HCT116 (cell line): Measurements from ENCODE around the gene DDX10. TPM values are rescaled to one million over a fixed set of nuclear protein-coding genes. Genes with fewer than 3 reads are reported as not detected.

Experiments used
- ATAC-seq: fragments of 200-7000 bp; cut with Tn5 transposase; 2 replicates; pipeline ENCODE4 v1.9.1; 2020; ENCODE audit warnings: mild to moderate bottlenecking, moderate library complexity
- BruUV-seq: library from RNA; stranded (reverse); fragments of 400-500 nt; replicated peaks from 2 replicates; lab custom pipeline; 2021; lab: Mats Ljungman, UMichigan
- CTCF ChIA-PET: fragments of 300-600 bp; sonication (Branson Sonifier 250); formaldehyde crosslinking; loops from one replicate; lab custom pipeline; 2021; ENCODE audit warnings: antibody characterized with exemption; lab: Charles Lee
- POLR2A ChIA-PET: fragments of 300-600, 350-600 bp; sonication (Branson Sonifier 250); formaldehyde crosslinking; loops from one replicate; lab custom pipeline; 2021; ENCODE audit warnings: antibody characterized with exemption; lab: Charles Lee
- RAD21 ChIA-PET, 2 experiments: fragments of 300-600 bp; sonication (Branson Sonifier 250); formaldehyde crosslinking; loops; one replicate each; lab custom pipeline; 2023; ENCODE audit warnings: low total read pairs in 2 of 2; ENCODE audit not compliant: uncharacterized antibody in 2 of 2, unreplicated experiment in 2 of 2, low non-redundant PET in 1 of 2; lab: Charles Lee
- DNase-seq: peaks from one replicate; pipeline ENCODE4 v3.0.0-alpha.2; 2010; ENCODE audit warnings: low read depth, low spot score
- H2AFZ ChIP-seq: fragments of 200-600 bp; shearing (Covaris generic), sonication (generic); 2 replicates; pipeline ENCODE4 v1.6.1; 2017; ENCODE audit warnings: low read depth, mixed run types, mixed read lengths, antibody characterized with exemption, low read length; ENCODE audit not compliant: poor library complexity, severe bottlenecking
- H3K27ac ChIP-seq: 2 replicates; pipeline ENCODE4 v1.5.1; 2012; ENCODE audit warnings: low read depth, low read length
- H3K27me3 ChIP-seq: fragments of 200-600 bp; sonication (generic); 2 replicates; pipeline ENCODE4 v1.6.1; 2016; ENCODE audit warnings: mixed run types, low read length, mixed read lengths; ENCODE audit not compliant: insufficient read depth
- H3K36me3 ChIP-seq, 2 experiments: fragments of 200-500 bp in 1 of 2; fragments of 200-600 bp in 1 of 2; sonication (Bioruptor generic) in 1 of 2; sonication (generic) in 1 of 2; 2 replicates each; pipeline versions ENCODE4 v1.5.1 to v1.6.1; 2014 to 2016; ENCODE audit warnings: low read length in 2 of 2, inconsistent platforms in 1 of 2, mixed read lengths in 1 of 2, mixed run types in 1 of 2; ENCODE audit not compliant: insufficient read depth in 2 of 2, control insufficient read depth in 1 of 2
- H3K4me1 ChIP-seq, 2 experiments: fragments of 200-600 bp in 1 of 2; sonication (generic) in 1 of 2; 2 replicates each; pipeline versions ENCODE4 v1.5.1 to v1.6.1; 2012 to 2017; ENCODE audit warnings: low read length in 2 of 2, inconsistent platforms in 1 of 2, mild to moderate bottlenecking in 1 of 2, mixed read lengths in 1 of 2, mixed run types in 1 of 2, moderate library complexity in 1 of 2; ENCODE audit not compliant: insufficient read depth in 2 of 2, control insufficient read depth in 1 of 2
- H3K4me2 ChIP-seq: fragments of 200-600 bp; sonication (generic); 2 replicates; pipeline ENCODE4 v1.6.1; 2017; ENCODE audit warnings: mixed run types, low read length, mixed read lengths
- H3K4me3 ChIP-seq, 2 experiments: fragments of 200-600 bp in 1 of 2; sonication (generic) in 1 of 2; replicated peaks in 1 of 2; 2 replicates each; pipeline ENCODE4 v1.5.1; 2011 to 2016; ENCODE audit warnings: low read length in 2 of 2, control low read depth in 1 of 2, low read depth in 1 of 2, mild to moderate bottlenecking in 1 of 2, mixed read lengths in 1 of 2, mixed run types in 1 of 2
- H3K79me2 ChIP-seq: fragments of 200-600 bp; sonication (generic); 2 replicates; pipeline ENCODE4 v1.6.1; 2017; ENCODE audit warnings: mild to moderate bottlenecking, mixed run types, low read length, moderate library complexity, mixed read lengths; ENCODE audit not compliant: insufficient read depth
- H3K9ac ChIP-seq: fragments of 200-600 bp; sonication (generic); 2 replicates; pipeline ENCODE4 v1.6.1; 2016; ENCODE audit warnings: low read length, mixed read lengths
- H3K9me2 ChIP-seq: fragments of 200-600 bp; sonication (generic), shearing (Covaris generic); 2 replicates; pipeline ENCODE4 v1.6.1; 2017; ENCODE audit warnings: mixed run types, mild to moderate bottlenecking, moderate library complexity; ENCODE audit not compliant: insufficient read depth
- H3K9me3 ChIP-seq, 2 experiments: fragments of 200-500 bp in 1 of 2; fragments of 200-600 bp in 1 of 2; sonication (Bioruptor generic) in 1 of 2; sonication (generic) in 1 of 2; 2 replicates each; pipeline ENCODE4 v1.6.1; 2014 to 2017; ENCODE audit warnings: low read length in 2 of 2, mixed read lengths in 2 of 2, inconsistent platforms in 1 of 2, low read depth in 1 of 2, mild to moderate bottlenecking in 1 of 2, mixed run types in 1 of 2, moderate library complexity in 1 of 2; ENCODE audit not compliant: control insufficient read depth in 1 of 2, insufficient read depth in 1 of 2
- H4K20me1 ChIP-seq: fragments of 200-600 bp; sonication (generic), shearing (Covaris generic); 2 replicates; pipeline ENCODE4 v1.6.1; 2017; ENCODE audit warnings: mixed run types, mild to moderate bottlenecking, moderate library complexity; ENCODE audit not compliant: insufficient read depth
- ATF3 ChIP-seq: IDR thresholded peaks from 2 replicates; pipeline ENCODE4 v1.6.1; 2012
- CBX3 ChIP-seq: IDR thresholded peaks from 2 replicates; pipeline ENCODE4 v1.6.1; 2012; ENCODE audit warnings: low read depth
- CEBPB ChIP-seq: IDR thresholded peaks from 2 replicates; pipeline ENCODE4 v1.6.1; 2012; ENCODE audit warnings: low read depth
- CTCF ChIP-seq, 3 experiments: fragments of 200-600 bp in 1 of 3; sonication (generic) in 1 of 3; IDR thresholded peaks in 2 of 3; conservative IDR thresholded peaks in 1 of 3; 2 replicates each; pipeline ENCODE4 v1.5.1; 2012 to 2017; ENCODE audit warnings: low read depth in 2 of 3, low read length in 2 of 3, antibody characterized with exemption in 1 of 3, borderline replicate concordance in 1 of 3, control low read depth in 1 of 3, mild to moderate bottlenecking in 1 of 3, mixed read lengths in 1 of 3, mixed run types in 1 of 3, moderate library complexity in 1 of 3; ENCODE audit not compliant: insufficient read depth in 1 of 3
- EGR1 ChIP-seq: IDR thresholded peaks from 2 replicates; pipeline ENCODE4 v1.6.1; 2012; ENCODE audit warnings: low read depth
- ELF1 ChIP-seq: IDR thresholded peaks from 2 replicates; pipeline ENCODE4 v1.6.1; 2012; ENCODE audit warnings: low read depth, borderline replicate concordance
- EZH2 ChIP-seq: fragments of 200-600 bp; sonication (generic); IDR thresholded peaks from 2 replicates; pipeline ENCODE4 v1.6.1; 2017; ENCODE audit warnings: antibody characterized with exemption, mixed run types
- FOSL1 ChIP-seq: IDR thresholded peaks from 2 replicates; pipeline ENCODE4 v1.6.1; 2012; ENCODE audit warnings: low read depth
- MAX ChIP-seq: IDR thresholded peaks from 2 replicates; pipeline ENCODE4 v1.6.1; 2012
- RAD21 ChIP-seq: IDR thresholded peaks from 2 replicates; pipeline ENCODE4 v1.6.1; 2012; ENCODE audit warnings: low read depth, mild to moderate bottlenecking
- REST ChIP-seq: IDR thresholded peaks from 2 replicates; pipeline ENCODE4 v1.6.1; 2012; ENCODE audit warnings: low read depth
- SIN3A ChIP-seq: IDR thresholded peaks from 2 replicates; pipeline ENCODE4 v1.6.1; 2012; ENCODE audit warnings: low read depth
- TCF7L2 ChIP-seq: IDR thresholded peaks from 2 replicates; pipeline ENCODE4 v1.7.0; 2011; ENCODE audit warnings: borderline replicate concordance, inconsistent platforms; ENCODE audit not compliant: insufficient read depth, insufficient read length; ENCODE audit errors: extremely low read depth
- ZBTB33 ChIP-seq: IDR thresholded peaks from 2 replicates; pipeline ENCODE4 v1.6.1; 2011; ENCODE audit warnings: mild to moderate bottlenecking, low read length, moderate library complexity; ENCODE audit not compliant: insufficient replicate concordance; ENCODE audit errors: extremely low read depth
- ZFX ChIP-seq: fragments of 450-650 bp; IDR thresholded peaks from 2 replicates; pipeline ENCODE4 v1.6.1; 2017
- ZNF274 ChIP-seq: fragments of 200-500 bp; sonication (Bioruptor generic); IDR thresholded peaks from 2 replicates; pipeline ENCODE4 v1.6.1; 2014; ENCODE audit warnings: mild to moderate bottlenecking, low read depth, low read length, inconsistent platforms
- intact Hi-C: fragments of 100-400 bp; cut with micrococcal nuclease; formaldehyde crosslinking; loops from 2 replicates; pipeline ENCODE4 v1.10.0; 2022
- total RNA-seq: library from RNA; stranded (reverse); gene quantifications from one replicate; pipeline ENCODE4 v1.2.1, GENCODE V29; 2021; ENCODE audit not compliant: unreplicated experiment

The DDX10 gene
- total RNA-seq, 1 experiment from 2014 or later: 66.5 TPM

- TF ChIP-seq ZBTB33 (no peak), ZNF274 (no peak), SIN3A (no peak)
These were observed 20.9 kb upstream of the DDX10 start (continued) for GRCh38 chr11:108643974-108644373.

GRCh38 chr11:108645970-108646369 lies 18.9 kb upstream of the DDX10 start:
- Histone ChIP-seq H3K9me2 (no peaks in the 10 kb centered on the region), H3K79me2 (no peaks in the 10 kb centered on the region), H3K27ac (no peak overlapping the region), H3K27me3 (no peaks in the 10 kb centered on the region), H3K36me3 (no peaks in the 10 kb centered on the region), H3K4me3 (no peak overlapping the region), H3K9me3 (no peaks in the 10 kb centered on the region), H3K9ac (no peak overlapping the region), H3K4me2 (no peak overlapping the region), H2AFZ (no peak overlapping the region), H3K4me1 (peaks cover 0 to 4% of the 10 kb centered on the region in 2 experiments; a peak in 2 of 4 replicates), H4K20me1 (no peaks in the 10 kb centered on the region)
- BruUV-seq: no TSS peak
- ChIA-PET RAD21 (no interaction called here), CTCF (interaction anchor here (1.3 to 2.1 kb wide), 3 partner anchors 10 to 527 kb away, joined by 3 to 5 read pairs (median 5); no protein-coding TSS in a partner anchor), POLR2A (no interaction called here)
- TF ChIP-seq REST (no peak), CEBPB (no peak), TCF7L2 (no peak), MAX (no peak), ZFX (no peak), FOSL1 (no peak), CTCF (IDR thresholded peaks at IDR 0.05 in 2 of 3, conservative IDR thresholded peaks at IDR 0.05 in 1 of 3; ENCODE audit: borderline replicate concordance in 1 of 3, insufficient read depth in 1 of 3, low read depth in 2 of 3, low read length in 2 of 3) (no peak), EGR1 (no peak), SIN3A (no peak), ATF3 (no peak), ELF1 (no peak), EZH2 (no peak), CBX3 (no peak), RAD21 (no peak), ZNF274 (no peak)
- DNase-seq (no peak), ATAC-seq (no peak)
- intact Hi-C loops: loop anchor here (5.0 kb wide), 2 partner anchors 54 to 304 kb away; partner anchors contain the start of gene EXPH5
